Vagina (tissue), 2 donors: ENCODE results near the gene CPHXL. TPM values are rescaled to one million over a fixed set of nuclear protein-coding genes. Genes with fewer than 3 reads are reported as not detected.

Source experiments
- DNase-seq, 2 donors: peaks; one replicate each; pipeline ENCODE4 v3.0.0-alpha.2; 2017; ENCODE audit errors: extremely low spot score in 2 of 2
- H3K27ac ChIP-seq: fragments of 200-600 bp; sonication (generic); one replicate; pipeline ENCODE4 v1.5.1; 2019
- H3K27me3 ChIP-seq: fragments of 200-600 bp; sonication (generic); one replicate; pipeline ENCODE4 v1.5.1; 2019
- H3K36me3 ChIP-seq, 2 donors: fragments of 200-600 bp; sonication (generic); one replicate each; pipeline ENCODE4 v1.5.1; 2017 to 2019
- H3K4me1 ChIP-seq: fragments of 200-600 bp; sonication (generic); one replicate; pipeline ENCODE4 v1.5.1; 2019
- H3K4me3 ChIP-seq, 2 donors: fragments of 200-600 bp; sonication (generic); 1 replicate in 1 of 2; 2 replicates in 1 of 2; pipeline ENCODE4 v1.5.1; 2016 to 2019
- H3K9me3 ChIP-seq: fragments of 200-600 bp; sonication (generic); one replicate; pipeline ENCODE4 v1.5.1; 2019
- POLR2A ChIP-seq, 2 donors: fragments of 450-650 bp; IDR thresholded peaks; one replicate each; pipeline ENCODE4 v1.6.1; 2017; ENCODE audit warnings: antibody characterized with exemption in 2 of 2, mild to moderate bottlenecking in 2 of 2, moderate library complexity in 2 of 2
- POLR2AphosphoS5 ChIP-seq, 2 donors: sonication (generic); formaldehyde crosslinking; IDR thresholded peaks; one replicate each; pipeline ENCODE4 v1.9.0; 2017; ENCODE audit warnings: antibody characterized with exemption in 2 of 2, mild to moderate bottlenecking in 2 of 2, low read depth in 1 of 2; ENCODE audit not compliant: insufficient read depth in 1 of 2
- intact Hi-C: fragments of 100-400 bp; cut with DNase I; formaldehyde crosslinking; loops from one replicate; pipeline ENCODE4 v1.15.1; 2023
- total RNA-seq: library from RNA; depleted of rRNA; stranded (reverse); fragments of >200 nt; gene quantifications from one replicate; pipeline ENCODE4 v1.2.3, GENCODE V29; 2016
- TF ChIP-seq, protein P1 (sequence below), 3 experiments: fragments of 450-650 bp in 2 of 3; fragments of 200-600 bp in 1 of 3; sonication (generic) in 1 of 3; IDR thresholded peaks; one replicate each; pipeline ENCODE4 v1.5.1; 2017 to 2019; ENCODE audit warnings: antibody characterized with exemption in 3 of 3, mild to moderate bottlenecking in 2 of 3, moderate library complexity in 2 of 3

Gene CPHXL
- not detected for total RNA-seq

DNA sequence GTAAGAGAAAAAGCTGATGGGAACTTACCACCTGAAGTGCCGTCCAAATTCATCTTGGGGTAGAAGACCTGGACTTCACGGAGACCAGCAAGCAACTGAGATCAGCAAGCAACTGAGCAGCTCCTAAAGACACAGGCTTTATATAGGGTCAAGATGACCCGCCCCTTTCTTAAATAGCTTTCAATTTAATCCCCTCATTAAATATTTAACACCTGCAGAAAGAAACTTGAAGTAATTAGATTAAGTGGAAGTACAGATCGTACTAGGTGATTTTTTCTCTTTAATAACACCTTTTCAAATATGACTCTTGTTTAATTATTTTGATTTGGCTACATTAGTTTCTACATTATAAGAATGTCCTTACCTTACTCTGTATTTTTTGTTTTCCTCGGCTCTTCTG lies at the start of gene CPHXL:
CPHXL (minus strand) TSS at position 101 of the 400 bp plus-strand sequence; CDS start at position 53, 48 bp downstream.
- Histone ChIP-seq H3K4me1 (no peaks in the 10 kb centered on the region), H3K27ac (no peak within 1 kb of the TSS), H3K27me3 (no peaks in the 10 kb centered on the region), H3K9me3 (no peaks in the 10 kb centered on the region), H3K4me3 (no peak within 1 kb of the TSS), H3K36me3 (no peaks in the 10 kb centered on the region)
- intact Hi-C loops = no loop called here
- no peak for DNase-seq
- no peak for TF ChIP-seq POLR2A (IDR thresholded peaks at IDR 0.05)
- TF ChIP-seq POLR2AphosphoS5 (IDR thresholded peaks at IDR 0.05; ENCODE audit: insufficient read depth in 1 of 2, low read depth in 1 of 2) = no peak
- TF ChIP-seq, protein P1, sequence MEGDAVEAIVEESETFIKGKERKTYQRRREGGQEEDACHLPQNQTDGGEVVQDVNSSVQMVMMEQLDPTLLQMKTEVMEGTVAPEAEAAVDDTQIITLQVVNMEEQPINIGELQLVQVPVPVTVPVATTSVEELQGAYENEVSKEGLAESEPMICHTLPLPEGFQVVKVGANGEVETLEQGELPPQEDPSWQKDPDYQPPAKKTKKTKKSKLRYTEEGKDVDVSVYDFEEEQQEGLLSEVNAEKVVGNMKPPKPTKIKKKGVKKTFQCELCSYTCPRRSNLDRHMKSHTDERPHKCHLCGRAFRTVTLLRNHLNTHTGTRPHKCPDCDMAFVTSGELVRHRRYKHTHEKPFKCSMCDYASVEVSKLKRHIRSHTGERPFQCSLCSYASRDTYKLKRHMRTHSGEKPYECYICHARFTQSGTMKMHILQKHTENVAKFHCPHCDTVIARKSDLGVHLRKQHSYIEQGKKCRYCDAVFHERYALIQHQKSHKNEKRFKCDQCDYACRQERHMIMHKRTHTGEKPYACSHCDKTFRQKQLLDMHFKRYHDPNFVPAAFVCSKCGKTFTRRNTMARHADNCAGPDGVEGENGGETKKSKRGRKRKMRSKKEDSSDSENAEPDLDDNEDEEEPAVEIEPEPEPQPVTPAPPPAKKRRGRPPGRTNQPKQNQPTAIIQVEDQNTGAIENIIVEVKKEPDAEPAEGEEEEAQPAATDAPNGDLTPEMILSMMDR (IDR thresholded peaks at IDR 0.05) = no peak

DNA sequence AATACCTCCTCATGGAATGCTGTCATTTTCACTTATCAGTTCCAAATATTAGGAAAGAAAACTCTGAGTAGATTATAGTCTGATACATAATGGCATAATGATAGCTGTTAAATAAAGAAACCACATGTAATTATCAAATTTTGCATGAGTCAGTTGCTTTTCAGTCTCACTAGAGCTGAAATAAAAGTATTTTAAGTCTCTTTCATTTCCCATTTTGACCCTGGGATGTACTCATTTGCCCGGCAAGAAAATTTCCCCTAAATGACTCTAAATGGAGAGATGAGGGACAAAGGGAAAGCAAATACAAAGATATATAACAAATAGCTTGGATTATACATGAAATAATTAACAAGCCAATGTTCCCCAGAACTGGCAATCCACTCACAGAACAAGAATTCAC lies 47.9 kb upstream of the CPHXL start:
- no peaks in the 10 kb centered on the region for H3K4me1 ChIP-seq
- no peaks in the 10 kb centered on the region for H3K27me3 ChIP-seq
- no peak overlapping the region for H3K27ac ChIP-seq
- H3K36me3 ChIP-seq = no peaks in the 10 kb centered on the region
- TF ChIP-seq, protein P1 (IDR thresholded peaks at IDR 0.05) = no peak
- TF ChIP-seq POLR2AphosphoS5 (IDR thresholded peaks at IDR 0.05; ENCODE audit: insufficient read depth in 1 of 2, low read depth in 1 of 2) = no peak
- no peak for TF ChIP-seq POLR2A (IDR thresholded peaks at IDR 0.05)
- DNase-seq = no peak
- intact Hi-C loops = no loop called here
- H3K9me3 ChIP-seq = no peaks in the 10 kb centered on the region
- H3K4me3 ChIP-seq = no peak overlapping the region

DNA sequence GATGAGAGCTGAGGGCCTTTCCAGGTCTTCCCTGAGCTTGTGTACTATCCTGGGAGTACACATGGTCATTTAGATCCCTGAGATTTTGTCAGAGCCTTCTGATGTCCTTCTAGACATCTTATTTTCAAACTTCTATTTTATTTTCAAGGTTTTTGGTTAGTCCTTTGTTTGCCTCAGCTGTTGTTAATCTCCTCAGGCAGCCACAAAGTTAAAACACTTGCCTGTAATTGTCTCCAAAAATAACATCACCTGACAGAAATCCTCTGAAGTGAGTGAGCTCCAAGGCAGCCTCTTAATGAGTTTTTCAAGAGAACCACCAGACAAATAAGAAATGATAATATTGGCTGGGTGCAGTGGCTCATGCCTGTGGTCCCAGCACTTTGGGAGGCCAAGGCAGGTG lies 43.8 kb upstream of the CPHXL start:
- DNase-seq = no peak
- no peaks in the 10 kb centered on the region for H3K36me3 ChIP-seq
- intact Hi-C loops = no loop called here
- H3K27ac ChIP-seq = no peak overlapping the region
- H3K4me3 ChIP-seq = no peak overlapping the region
- H3K27me3 ChIP-seq = no peaks in the 10 kb centered on the region
- TF ChIP-seq POLR2AphosphoS5 (IDR thresholded peaks at IDR 0.05; ENCODE audit: insufficient read depth in 1 of 2, low read depth in 1 of 2) (no peak), POLR2A (IDR thresholded peaks at IDR 0.05) (no peak)
- TF ChIP-seq, protein P1 (IDR thresholded peaks at IDR 0.05) = no peak
- no peaks in the 10 kb centered on the region for H3K9me3 ChIP-seq
- no peaks in the 10 kb centered on the region for H3K4me1 ChIP-seq

DNA sequence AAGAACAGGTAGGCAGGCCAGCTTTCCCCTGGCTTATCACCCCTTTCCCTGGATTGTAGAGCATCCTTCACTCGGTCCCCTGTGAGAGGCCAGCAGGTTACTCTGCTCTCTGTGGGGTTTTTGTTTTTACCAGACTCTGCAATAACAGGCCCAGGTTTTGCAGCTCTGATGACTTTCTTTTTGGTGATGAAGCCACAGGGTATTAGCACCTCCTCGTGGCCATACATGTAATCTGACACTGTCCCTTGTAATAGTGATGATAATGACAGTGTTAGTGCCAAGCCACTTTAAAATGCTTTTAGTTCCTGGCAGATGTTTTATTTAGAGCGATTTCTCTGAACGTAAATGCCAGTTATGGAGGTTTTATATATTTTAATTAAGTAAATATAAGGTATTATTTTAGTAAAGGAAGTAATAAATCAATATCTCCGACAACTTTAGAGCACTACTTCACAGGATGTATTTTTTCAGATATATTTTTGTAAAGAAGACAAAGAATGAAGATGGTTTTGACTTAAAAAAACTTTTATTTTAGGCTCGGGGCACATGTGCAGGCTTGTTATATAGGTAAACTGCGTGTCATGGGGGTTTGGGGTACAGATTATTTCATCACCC lies 38.0 kb upstream of the CPHXL start:
- Histone ChIP-seq H3K4me1 (no peaks in the 10 kb centered on the region), H3K36me3 (no peaks in the 10 kb centered on the region), H3K27ac (no peak overlapping the region), H3K4me3 (no peak overlapping the region), H3K9me3 (no peaks in the 10 kb centered on the region), H3K27me3 (no peaks in the 10 kb centered on the region)
- DNase-seq = no peak
- no peak for TF ChIP-seq POLR2A (IDR thresholded peaks at IDR 0.05)
- TF ChIP-seq, protein P1 (IDR thresholded peaks at IDR 0.05) = peak; percentile 68 to 79 (median 70)
- intact Hi-C loops = loop anchor here (10.0 kb wide), 1 partner anchor 289 kb away; no protein-coding TSS in a partner anchor

DNA sequence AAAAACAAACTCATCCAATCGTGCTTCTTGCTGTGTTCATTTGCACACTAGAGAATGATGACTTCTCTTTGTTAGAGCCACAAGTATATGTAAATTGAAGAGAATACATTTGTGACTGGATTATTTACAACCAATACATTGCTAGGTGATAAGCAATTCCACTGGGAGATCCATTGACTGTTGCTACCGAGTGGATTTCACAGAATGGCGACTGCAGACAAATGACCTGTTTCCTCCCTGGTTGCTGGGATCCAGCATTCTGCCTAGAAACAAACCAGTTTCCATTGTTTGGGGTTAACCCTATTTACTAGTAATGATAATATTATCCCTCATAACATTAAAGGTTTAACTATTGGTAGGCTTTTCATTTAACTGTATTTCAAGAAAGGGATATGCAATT lies 36.9 kb upstream of the CPHXL start:
- Histone ChIP-seq H3K9me3 (no peaks in the 10 kb centered on the region), H3K27me3 (no peaks in the 10 kb centered on the region), H3K4me1 (no peaks in the 10 kb centered on the region), H3K4me3 (no peak overlapping the region), H3K36me3 (no peaks in the 10 kb centered on the region), H3K27ac (no peak overlapping the region)
- TF ChIP-seq POLR2AphosphoS5 (IDR thresholded peaks at IDR 0.05; ENCODE audit: insufficient read depth in 1 of 2, low read depth in 1 of 2) = no peak
- intact Hi-C loops = loop anchor here (10.0 kb wide), 1 partner anchor 288 kb away; no protein-coding TSS in a partner anchor
- no peak for DNase-seq
